G401.6 (cell line): ENCODE data around the gene ARHGAP42.

Experiments used
- FAIRE-seq: peaks from 2 replicates; lab custom pipeline; 2012; peaks lifted over from hg19 to GRCh38; lab: Jason Lieb, UNC

Gene ARHGAP42

GRCh38 chr11:101031713-101032112 is 344.6 kb downstream of the ARHGAP42 start:
- no peak for FAIRE-seq

- no peak for FAIRE-seq
Observed at GRCh38 chr11:101032991-101033390, 345.9 kb downstream of the ARHGAP42 start.

- no peak for FAIRE-seq
Observed at GRCh38 chr11:101034076-101034475, 347.0 kb downstream of the ARHGAP42 start.

GRCh38 chr11:101035872-101036271 is 348.8 kb downstream of the ARHGAP42 start:
- no peak for FAIRE-seq
